Lung (tissue), 12 donors: ENCODE results near the gene RFPL3. TPM values are rescaled to one million over a fixed set of nuclear protein-coding genes. Genes with fewer than 3 reads are reported as not detected.

ENCODE experiments used
- ATAC-seq: fragments of 200-7000 bp; cut with Tn5 transposase; one replicate; pipeline ENCODE4 v1.9.1; 2020; ENCODE audit warnings: moderate number of reproducible peaks; ENCODE audit not compliant: insufficient read depth, low FRiP score
- DNase-seq, 3 donors: peaks; one replicate each; pipeline ENCODE4 v3.0.0-alpha.2; 2013 to 2017
- H3K27ac ChIP-seq, 2 donors: one replicate each; pipeline ENCODE4 v1.5.1; 2013; ENCODE audit warnings: mild to moderate bottlenecking in 2 of 2, moderate library complexity in 2 of 2, control low read depth in 1 of 2, inconsistent platforms in 1 of 2, low read depth in 1 of 2, low read length in 1 of 2
- H3K27me3 ChIP-seq, 3 donors: one replicate each; pipeline ENCODE4 v1.5.1; 2013; ENCODE audit warnings: low read length in 2 of 3; ENCODE audit not compliant: control insufficient read depth in 3 of 3, insufficient read depth in 3 of 3
- H3K36me3 ChIP-seq, 4 donors: one replicate each; pipeline ENCODE4 v1.5.1; 2013; ENCODE audit warnings: low read length in 4 of 4, mild to moderate bottlenecking in 1 of 4, moderate library complexity in 1 of 4; ENCODE audit not compliant: control insufficient read depth in 4 of 4, insufficient read depth in 4 of 4
- H3K4me1 ChIP-seq, 5 donors: one replicate each; pipeline ENCODE4 v1.5.1; 2013; ENCODE audit warnings: low read length in 5 of 5, mild to moderate bottlenecking in 2 of 5, moderate library complexity in 1 of 5; ENCODE audit not compliant: control insufficient read depth in 5 of 5, insufficient read depth in 5 of 5
- H3K4me3 ChIP-seq: one replicate; pipeline ENCODE4 v1.5.1; 2013; ENCODE audit warnings: mild to moderate bottlenecking, control low read depth, moderate library complexity
- H3K9ac ChIP-seq, 2 donors: one replicate each; pipeline ENCODE4 v1.5.1; 2013; ENCODE audit warnings: low read length in 2 of 2, control low read depth in 1 of 2; ENCODE audit not compliant: insufficient read depth in 1 of 2
- H3K9me3 ChIP-seq, 4 donors: one replicate each; pipeline ENCODE4 v1.5.1; 2013; ENCODE audit warnings: low read length in 3 of 4, mild to moderate bottlenecking in 1 of 4, moderate library complexity in 1 of 4; ENCODE audit not compliant: control insufficient read depth in 4 of 4, insufficient read depth in 3 of 4
- CTCF ChIP-seq: IDR thresholded peaks from 2 replicates; pipeline ENCODE4 v1.5.1; 2012; ENCODE audit warnings: mild to moderate bottlenecking; ENCODE audit errors: control extremely low read depth, extremely low read depth
- WGBS, 2 donors: extraction: QIAGEN DNeasy Blood & Tissue Kit; methylation state at CpG; one replicate each; pipeline ENCODE4 v1.1.7; 2013; 5-methylcytosine and 5-hydroxymethylcytosine counted together
- polyA plus RNA-seq, 2 donors: library from polyadenylated mRNA; stranded (reverse); fragments of 200-250 nt; gene quantifications; one replicate each; pipeline ENCODE4 v1.2.1, GENCODE V29; 2013
- total RNA-seq, 2 donors: library from RNA; depleted of rRNA in 1 of 2; stranded (reverse); fragments of >200 nt in 1 of 2; gene quantifications; one replicate each; pipeline ENCODE4 v1.2.1, GENCODE V29; 2014 to 2021
- donor health status: control.
- donor health status: control.
- donor health status: Bipolar disorder and iron deficiency.
- donor health status: healthy.
- donor health status: DM: yes; HTN: yes; CAD: no.

Gene RFPL3
- total and polyA plus RNA-seq, 4 donors = not detected

- Histone ChIP-seq H3K27ac (no peak overlapping the region), H3K36me3 (no peaks in the 10 kb centered on the region), H3K4me3 (no peak overlapping the region), H3K27me3 (no peaks in the 10 kb centered on the region), H3K9me3 (no peaks in the 10 kb centered on the region), H3K9ac (no peak overlapping the region), H3K4me1 (no peaks in the 10 kb centered on the region)
- no peak for TF ChIP-seq CTCF
- 91 to 94% methylated on average over 2 of the region's 2 CpGs for WGBS, 2 donors
- ATAC-seq (no peak), DNase-seq (no peak)
Measured at GRCh38 chr22:32361257-32361656, 3.6 kb downstream of the RFPL3 start.

- H3K36me3 ChIP-seq = no peaks in the 10 kb centered on the region
- no peaks in the 10 kb centered on the region for H3K4me1 ChIP-seq
- no peaks in the 10 kb centered on the region for H3K9me3 ChIP-seq
- DNase-seq (no peak), ATAC-seq (no peak)
- no peak overlapping the region for H3K27ac ChIP-seq
- H3K4me3 ChIP-seq = no peak overlapping the region
- WGBS, 2 donors = 86 to 93% methylated on average over 5 of the region's 5 CpGs
- no peak for TF ChIP-seq CTCF
- no peaks in the 10 kb centered on the region for H3K27me3 ChIP-seq
- H3K9ac ChIP-seq = no peak overlapping the region
Measured at GRCh38 chr22:32364210-32364609, 6.5 kb downstream of the RFPL3 start.

GRCh38 chr22:32375678-32376450, 18.2 kb downstream of the RFPL3 start:
- ATAC-seq (no peak), DNase-seq (no peak)
- Histone ChIP-seq H3K27me3 (no peaks in the 10 kb centered on the region), H3K4me1 (no peaks in the 10 kb centered on the region), H3K4me3 (no peak overlapping the region), H3K27ac (no peak overlapping the region), H3K9ac (no peak overlapping the region), H3K36me3 (no peaks in the 10 kb centered on the region), H3K9me3 (no peaks in the 10 kb centered on the region)
- WGBS, 2 donors = 81 to 93% methylated on average over 7 of the region's 7 CpGs
- TF ChIP-seq CTCF = no peak

- H3K9me3 ChIP-seq = no peaks in the 10 kb centered on the region
- DNase-seq (no peak), ATAC-seq (no peak)
- H3K27me3 ChIP-seq = no peaks in the 10 kb centered on the region
- 82 to 91% methylated on average over 5 of the region's 5 CpGs for WGBS, 2 donors
- H3K4me3 ChIP-seq = no peak overlapping the region
- no peak overlapping the region for H3K27ac ChIP-seq
- TF ChIP-seq CTCF = no peak
- no peak overlapping the region for H3K9ac ChIP-seq
- no peaks in the 10 kb centered on the region for H3K4me1 ChIP-seq
- no peaks in the 10 kb centered on the region for H3K36me3 ChIP-seq
Measured at GRCh38 chr22:32376681-32377080, 19.0 kb downstream of the RFPL3 start.
